GM21528 (cell line): Measurements from ENCODE around the gene PDE6B.

Experiments used
- ATAC-seq: cut with Tn5 transposase; IDR thresholded peaks from one replicate; pipeline ENCODE4 v1.9.1; 2021; ENCODE audit warnings: mild to moderate bottlenecking, moderate library complexity; ENCODE audit not compliant: unreplicated experiment, low FRiP score

PDE6B gene

DNA sequence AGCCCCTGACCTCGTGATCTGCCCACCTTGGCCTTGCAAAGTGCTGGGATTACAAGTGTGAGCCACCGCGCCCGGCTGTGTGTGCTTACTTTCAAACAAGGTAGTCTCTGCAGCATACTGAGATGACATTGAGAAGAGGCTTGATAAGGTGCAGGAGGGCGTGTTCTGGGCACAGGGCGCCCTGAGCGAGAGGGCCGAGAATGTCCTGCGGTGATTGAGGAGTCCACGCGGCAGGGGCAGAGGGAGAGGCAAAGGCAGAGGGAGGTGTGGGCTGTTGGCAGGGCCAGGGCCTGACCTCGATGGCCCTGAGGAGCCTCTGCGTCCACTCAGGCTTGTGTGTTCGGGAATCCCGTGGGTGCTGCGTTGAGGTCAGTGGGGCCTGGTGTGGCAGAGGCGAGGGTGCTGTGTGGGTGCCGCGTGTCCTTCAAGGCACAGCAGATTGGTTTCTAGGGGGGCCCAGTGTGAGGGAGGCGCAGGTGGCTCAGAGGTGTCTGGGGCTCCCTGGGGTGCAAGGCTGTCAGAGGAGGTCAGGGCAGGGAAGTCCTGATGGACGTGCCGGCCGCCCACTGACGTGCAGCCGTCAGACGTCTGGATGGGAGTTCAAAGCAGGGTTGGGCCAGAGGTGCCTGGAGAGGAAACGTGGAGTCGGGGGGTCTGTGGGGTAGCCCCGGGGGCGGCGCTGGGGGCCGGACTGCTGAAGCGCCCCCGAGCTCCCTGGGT is 92.4 kb downstream of the PDE6B start:
- ATAC-seq, result no peak

DNA sequence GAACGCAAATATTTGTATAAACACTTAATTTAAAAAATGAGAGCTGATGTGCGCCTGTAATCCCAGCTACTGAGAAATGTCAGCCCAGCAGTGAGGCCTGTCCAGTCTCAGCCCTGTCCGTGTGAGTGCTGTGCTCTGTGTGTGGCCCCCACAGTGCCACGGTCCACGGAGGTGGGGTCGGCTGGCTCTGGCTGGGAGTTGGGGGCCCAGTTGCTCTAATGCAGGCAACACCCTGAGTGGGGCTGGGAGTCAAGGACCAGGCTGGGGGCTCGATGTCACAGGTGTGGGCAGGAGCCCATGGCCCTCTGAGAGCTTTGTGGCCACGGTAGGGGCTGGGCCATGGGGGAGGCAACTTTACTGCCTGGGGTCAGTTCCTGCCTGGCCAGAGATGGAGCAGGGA is 93.1 kb downstream of the PDE6B start:
- no peak for ATAC-seq
